Thoracic aorta (tissue), 2 donors: Measurements from ENCODE around the gene ADARB2. TPM values are rescaled to one million over a fixed set of nuclear protein-coding genes. Genes with fewer than 3 reads are reported as not detected.

ENCODE experiments used
- ATAC-seq: fragments of 150-250 bp; one replicate; pipeline ENCODE4 v1.8.0; 2017; ENCODE audit warnings: low read depth; ENCODE audit not compliant: insufficient number of reproducible peaks, low FRiP score
- DNase-seq: peaks from one replicate; pipeline ENCODE4 v3.0.0-alpha.2; 2020; ENCODE audit warnings: low spot score
- H3K27ac ChIP-seq, 2 donors: fragments of 200-600 bp; sonication (generic); 1 replicate in 1 of 2; 2 replicates in 1 of 2; pipeline ENCODE4 v1.5.1; 2016; ENCODE audit warnings: mild to moderate bottlenecking in 2 of 2, moderate library complexity in 2 of 2
- H3K27me3 ChIP-seq: fragments of 200-600 bp; sonication (generic); replicated peaks from 2 replicates; pipeline ENCODE4 v1.6.0; 2016; ENCODE audit warnings: mild to moderate bottlenecking; ENCODE audit not compliant: insufficient read depth
- H3K36me3 ChIP-seq: fragments of 200-600 bp; sonication (generic); one replicate; pipeline ENCODE4 v1.5.1; 2016
- H3K4me1 ChIP-seq, 2 donors: fragments of 200-600 bp; sonication (generic); 1 replicate in 1 of 2; 2 replicates in 1 of 2; pipeline versions ENCODE4 v1.5.1 to v1.6.0; 2016; ENCODE audit warnings: low read depth in 2 of 2, mild to moderate bottlenecking in 1 of 2; ENCODE audit not compliant: control insufficient read depth in 1 of 2
- H3K4me3 ChIP-seq: fragments of 200-600 bp; sonication (generic); 2 replicates; pipeline ENCODE4 v1.5.1; 2016; ENCODE audit warnings: mild to moderate bottlenecking
- H3K9me3 ChIP-seq: fragments of 200-600 bp; sonication (generic); 2 replicates; pipeline ENCODE4 v1.5.1; 2016
- CTCF ChIP-seq: fragments of 200-600 bp; sonication (generic); IDR thresholded peaks from one replicate; pipeline ENCODE4 v1.5.1; 2019; ENCODE audit warnings: antibody characterized with exemption
- total RNA-seq, 2 donors: library from RNA; depleted of rRNA; stranded (reverse); fragments of >200 nt; gene quantifications; one replicate each; pipeline versions ENCODE4 v1.1.0 to v1.2.3, GENCODE V29; 2016

The ADARB2 gene
- total RNA-seq, 2 donors from 2014 or later = 0.71 to 3.1 TPM

GRCh38 chr10:1731592-1731991 is 5.7 kb downstream of the ADARB2 start:
- Histone ChIP-seq H3K27ac (no peak overlapping the region), H3K4me1 (no peaks in the 10 kb centered on the region), H3K36me3 (no peaks in the 10 kb centered on the region), H3K4me3 (no peak overlapping the region), H3K27me3 (no peaks in the 10 kb centered on the region), H3K9me3 (no peaks in the 10 kb centered on the region)
- DNase-seq (no peak), ATAC-seq (no peak)
- TF ChIP-seq CTCF = no peak

- Histone ChIP-seq H3K27ac (no peak overlapping the region), H3K36me3 (no peaks in the 10 kb centered on the region), H3K4me1 (no peaks in the 10 kb centered on the region), H3K27me3 (no peaks in the 10 kb centered on the region), H3K9me3 (no peaks in the 10 kb centered on the region), H3K4me3 (no peak overlapping the region)
- DNase-seq (no peak), ATAC-seq (no peak)
- no peak for TF ChIP-seq CTCF
These were observed 7.6 kb downstream of the ADARB2 start for GRCh38 chr10:1729751-1730150.

GRCh38 chr10:1726861-1727260 is 10.5 kb downstream of the ADARB2 start:
- Histone ChIP-seq H3K36me3 (no peaks in the 10 kb centered on the region), H3K9me3 (no peaks in the 10 kb centered on the region), H3K27ac (no peak overlapping the region), H3K4me1 (no peaks in the 10 kb centered on the region), H3K27me3 (no peaks in the 10 kb centered on the region), H3K4me3 (no peak overlapping the region)
- no peak for DNase-seq
- no peak for ATAC-seq
- TF ChIP-seq CTCF = no peak

GRCh38 chr10:1724921-1725488 is 12.3 kb downstream of the ADARB2 start:
- no peak overlapping the region for H3K4me3 ChIP-seq
- ATAC-seq = no peak
- no peak for DNase-seq

GRCh38 chr10:1716839-1717238 is 20.5 kb downstream of the ADARB2 start:
- Histone ChIP-seq H3K9me3 (no peaks in the 10 kb centered on the region), H3K27ac (no peak overlapping the region), H3K4me1 (no peaks in the 10 kb centered on the region), H3K4me3 (no peak overlapping the region), H3K36me3 (no peaks in the 10 kb centered on the region), H3K27me3 (no peaks in the 10 kb centered on the region)
- no peak for ATAC-seq
- no peak for TF ChIP-seq CTCF
- DNase-seq = no peak

More at GRCh38 chr10:1724921-1725488, 12.3 kb downstream of the ADARB2 start:
- H3K4me1 ChIP-seq = no peaks in the 10 kb centered on the region
- no peak overlapping the region for H3K27ac ChIP-seq
- TF ChIP-seq CTCF = no peak
- no peaks in the 10 kb centered on the region for H3K36me3 ChIP-seq
- H3K27me3 ChIP-seq = no peaks in the 10 kb centered on the region
- H3K9me3 ChIP-seq = no peaks in the 10 kb centered on the region
